Bladder microvascular endothelial cell (primary cell): Measurements from ENCODE around the gene CWF19L2. TPM values are rescaled to one million over a fixed set of nuclear protein-coding genes. Genes with fewer than 3 reads are reported as not detected.

ENCODE experiments used
- total RNA-seq: library from RNA; depleted of rRNA; stranded (reverse); fragments of >200 nt; gene quantifications from 2 replicates; pipeline ENCODE4 v1.2.3, GENCODE V29; 2014

Gene CWF19L2
- 8.9 and 18.5 TPM in 2 replicates for total RNA-seq

DNA sequence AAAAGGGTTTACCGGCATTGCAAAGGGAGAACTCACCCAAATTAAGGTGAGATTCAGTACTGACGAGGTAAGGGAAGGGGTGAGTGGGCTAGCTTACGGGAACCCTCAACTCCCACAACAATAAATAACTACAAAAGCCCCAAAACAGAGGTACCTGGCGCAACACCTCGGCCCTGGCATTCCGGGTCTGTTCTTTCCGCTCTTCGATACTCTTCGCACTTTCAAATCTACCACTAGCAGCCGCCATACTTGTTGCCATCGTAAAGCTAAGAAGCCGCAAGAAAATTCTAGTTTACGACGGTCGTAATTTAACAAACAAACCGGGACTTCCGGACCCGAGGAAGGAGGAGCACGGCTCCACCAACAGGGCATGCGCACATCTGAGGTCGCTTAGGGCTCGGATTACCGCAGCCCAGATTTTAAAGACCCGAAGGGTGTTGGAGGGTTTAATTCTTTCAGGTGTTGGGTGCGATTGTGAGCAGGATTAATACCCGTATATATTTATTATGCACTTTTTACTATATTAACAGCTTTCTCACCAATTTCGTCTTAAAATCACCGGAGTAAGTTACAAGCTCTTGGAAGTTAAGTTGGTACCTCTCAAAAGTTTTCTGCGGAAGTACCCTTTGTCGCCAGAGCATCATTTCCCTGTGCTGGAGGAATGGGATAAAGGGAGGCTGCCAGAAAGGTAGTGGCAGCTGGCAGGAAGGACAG lies at the start of gene CWF19L2:
CWF19L2 (minus strand) TSS at position 268 of the 714 bp plus-strand sequence; CDS start at position 259, 9 bp downstream.

Other genes with a start within 250 kb of the CWF19L2 start
- 3.7 and 6.1 TPM in 2 replicates for gene ALKBH8, start 107.9 kb upstream of the CWF19L2 start, total RNA-seq
- 0.31 TPM in 1 of 2 replicates, not detected in the other for gene ELMOD1, start 133.3 kb upstream of the CWF19L2 start, total RNA-seq